ENCODE results near the gene ACO2.

The ACO2 gene

GRCh38 chr22:41573677-41574076 lies 104.8 kb downstream of the ACO2 start:
- DNase-seq = no peak

GRCh38 chr22:41574847-41575381 lies 106.0 kb downstream of the ACO2 start:
- no peak for DNase-seq

GRCh38 chr22:41575533-41575932 lies 106.6 kb downstream of the ACO2 start:
- no peak for DNase-seq

GRCh38 chr22:41576877-41577276 lies 108.0 kb downstream of the ACO2 start:
- DNase-seq = peak; percentile 51

- DNase-seq = no peak
Observed at GRCh38 chr22:41578114-41578513, 109.2 kb downstream of the ACO2 start.

Measured in activated CD4-positive, alpha-beta T cell treated with anti-CD3 and anti-CD28 coated beads for 48 hours (primary cell).